SH-SY5Y (cell line): ENCODE results near the gene NDUFB8.

Experiments
- GATA2 ChIP-seq: IDR thresholded peaks from 2 replicates; pipeline ENCODE4 v1.6.1; 2011; ENCODE audit warnings: mild to moderate bottlenecking, low read depth, low read length
- GATA3 ChIP-seq: IDR thresholded peaks from 2 replicates; pipeline ENCODE4 v1.6.1; 2011; ENCODE audit warnings: low read depth, mild to moderate bottlenecking, low read length, moderate library complexity

Gene NDUFB8

GRCh38 chr10:100560248-100560647 lies 30.6 kb upstream of the NDUFB8 start:
- TF ChIP-seq GATA3 (no peak), GATA2 (no peak)

GRCh38 chr10:100554902-100555301 lies 25.2 kb upstream of the NDUFB8 start:
- no peak for TF ChIP-seq GATA2
- no peak for TF ChIP-seq GATA3

GRCh38 chr10:100553929-100554328 lies 24.3 kb upstream of the NDUFB8 start:
- TF ChIP-seq GATA3 (no peak), GATA2 (no peak)

- TF ChIP-seq GATA2 (no peak), GATA3 (no peak)
Measured at GRCh38 chr10:100551738-100552137, 22.1 kb upstream of the NDUFB8 start.

GRCh38 chr10:100551196-100551595 lies 21.5 kb upstream of the NDUFB8 start:
- no peak for TF ChIP-seq GATA3
- peak; percentile 59; the same call in 1 of the 2 replicates for TF ChIP-seq GATA2

- no peak for TF ChIP-seq GATA3
- TF ChIP-seq GATA2, result no peak
Measured at GRCh38 chr10:100544950-100545349, 15.3 kb upstream of the NDUFB8 start.

- TF ChIP-seq GATA3 (no peak), GATA2 (no peak)
Measured at GRCh38 chr10:100537475-100537874, 7.8 kb upstream of the NDUFB8 start.

- no peak for TF ChIP-seq GATA2
- TF ChIP-seq GATA3, result no peak
Measured at GRCh38 chr10:100535715-100536353, 6.2 kb upstream of the NDUFB8 start, which contains the start of gene HIF1AN. Gene HIF1AN, plus strand, starts transcription at chr10:100535943. Its CDS starts 16 bp downstream, at chr10:100535959.

- TF ChIP-seq GATA2 (no peak), GATA3 (no peak)
Measured at GRCh38 chr10:100535338-100535714, 5.7 kb upstream of the NDUFB8 start.

GRCh38 chr10:100534726-100535125 lies 5.1 kb upstream of the NDUFB8 start:
- TF ChIP-seq GATA2 (no peak), GATA3 (no peak)

- no peak for TF ChIP-seq GATA3
- TF ChIP-seq GATA2, result no peak
Measured at GRCh38 chr10:100531761-100532160, 2.1 kb upstream of the NDUFB8 start.

- TF ChIP-seq GATA2 (no peak), GATA3 (no peak)
Measured at GRCh38 chr10:100528921-100529474, 673 bp downstream of the NDUFB8 start.

- no peak for TF ChIP-seq GATA3
- no peak for TF ChIP-seq GATA2
Measured at GRCh38 chr10:100528123-100528886, 1.4 kb downstream of the NDUFB8 start.

- no peak for TF ChIP-seq GATA2
Measured at GRCh38 chr10:100524638-100525037, 5.0 kb downstream of the NDUFB8 start.

- TF ChIP-seq GATA2 (no peak), GATA3 (no peak)
Measured at GRCh38 chr10:100524206-100524605, 5.5 kb downstream of the NDUFB8 start.

- no peak for TF ChIP-seq GATA2
- TF ChIP-seq GATA3, result no peak
Measured at GRCh38 chr10:100522945-100523344, 6.7 kb downstream of the NDUFB8 start.
